Activated CD4-positive, CD25-positive, alpha-beta regulatory T cell treated with anti-CD3 and anti-CD28 coated beads, Interleukin-2, amount 50 U/mL, for 16 hours (primary cell): ENCODE results near the gene VPS51.

Source experiments
- DNase-seq: peaks from one replicate; pipeline ENCODE4 v3.0.0-alpha.2; 2020; ENCODE audit warnings: low read depth, low spot score

Gene VPS51

GRCh38 chr11:65107078-65107477 lies 11.1 kb downstream of the VPS51 start:
- DNase-seq, result no peak

DNA sequence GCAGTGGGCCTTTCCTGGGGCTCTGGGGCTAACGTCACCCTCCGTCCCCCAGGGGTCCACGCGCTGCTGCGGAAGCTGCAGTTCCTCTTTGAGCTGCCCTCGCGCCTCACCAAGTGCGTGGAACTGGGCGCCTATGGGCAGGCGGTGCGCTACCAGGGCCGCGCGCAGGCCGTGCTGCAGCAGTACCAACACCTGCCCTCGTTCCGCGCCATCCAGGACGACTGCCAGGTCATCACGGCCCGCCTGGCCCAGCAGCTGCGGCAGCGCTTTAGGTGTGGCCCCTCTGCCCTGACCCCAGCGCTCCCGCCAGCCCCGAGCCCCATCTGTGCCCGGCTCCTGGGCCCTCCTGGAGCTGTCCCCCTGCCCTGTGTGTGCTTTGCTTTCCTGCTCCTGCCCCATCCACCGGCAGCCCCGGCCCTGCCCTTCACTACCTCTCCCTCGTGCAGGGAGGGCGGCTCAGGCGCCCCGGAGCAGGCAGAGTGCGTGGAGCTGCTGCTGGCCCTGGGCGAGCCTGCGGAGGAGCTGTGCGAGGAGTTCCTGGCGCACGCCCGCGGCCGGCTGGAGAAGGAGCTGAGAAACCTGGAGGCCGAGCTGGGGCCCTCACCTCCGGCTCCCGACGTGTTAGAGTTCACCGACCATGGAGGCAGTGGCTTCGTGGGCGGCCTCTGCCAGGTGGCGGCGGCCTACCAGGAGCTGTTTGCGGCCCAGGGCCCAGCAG lies 11.9 kb downstream of the VPS51 start:
- no peak for DNase-seq

DNA sequence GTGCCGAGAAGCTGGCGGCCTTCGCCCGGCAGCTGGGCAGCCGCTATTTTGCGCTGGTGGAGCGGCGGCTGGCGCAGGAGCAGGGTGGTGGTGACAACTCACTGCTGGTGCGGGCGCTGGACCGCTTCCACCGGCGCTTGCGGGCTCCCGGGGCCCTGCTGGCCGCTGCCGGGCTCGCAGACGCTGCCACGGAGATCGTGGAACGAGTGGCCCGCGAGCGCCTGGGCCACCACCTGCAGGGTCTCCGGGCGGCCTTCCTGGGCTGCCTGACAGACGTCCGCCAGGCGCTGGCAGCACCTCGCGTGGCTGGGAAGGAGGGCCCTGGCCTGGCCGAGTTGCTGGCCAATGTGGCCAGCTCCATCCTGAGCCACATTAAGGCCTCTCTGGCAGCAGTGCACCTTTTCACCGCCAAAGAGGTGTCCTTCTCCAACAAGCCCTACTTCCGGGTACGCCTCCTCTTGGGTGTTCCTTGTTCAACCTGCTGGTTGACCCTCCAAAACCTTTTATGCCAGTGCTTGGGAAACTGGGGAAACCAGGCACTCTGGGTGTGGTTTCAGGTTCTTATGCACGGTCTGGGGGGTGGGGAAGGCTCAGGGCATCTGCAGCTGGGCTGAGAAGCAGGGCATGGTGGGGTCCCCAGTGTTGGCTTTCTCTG lies 12.6 kb downstream of the VPS51 start:
- DNase-seq, result no peak

- no peak for DNase-seq
Observed at GRCh38 chr11:65109231-65110198, 13.5 kb downstream of the VPS51 start.

- DNase-seq, result peak; percentile 93
Observed at GRCh38 chr11:65110354-65110861, 14.4 kb downstream of the VPS51 start.

- DNase-seq, result no peak
Observed at GRCh38 chr11:65111159-65111743, 15.2 kb downstream of the VPS51 start.

GRCh38 chr11:65111744-65112545 lies 15.9 kb downstream of the VPS51 start, which contains the start of gene TM7SF2:
TM7SF2 (plus strand) TSS chr11:65111872; CDS start chr11:65112016, 144 bp downstream.
- DNase-seq, result peak; percentile 86

DNA sequence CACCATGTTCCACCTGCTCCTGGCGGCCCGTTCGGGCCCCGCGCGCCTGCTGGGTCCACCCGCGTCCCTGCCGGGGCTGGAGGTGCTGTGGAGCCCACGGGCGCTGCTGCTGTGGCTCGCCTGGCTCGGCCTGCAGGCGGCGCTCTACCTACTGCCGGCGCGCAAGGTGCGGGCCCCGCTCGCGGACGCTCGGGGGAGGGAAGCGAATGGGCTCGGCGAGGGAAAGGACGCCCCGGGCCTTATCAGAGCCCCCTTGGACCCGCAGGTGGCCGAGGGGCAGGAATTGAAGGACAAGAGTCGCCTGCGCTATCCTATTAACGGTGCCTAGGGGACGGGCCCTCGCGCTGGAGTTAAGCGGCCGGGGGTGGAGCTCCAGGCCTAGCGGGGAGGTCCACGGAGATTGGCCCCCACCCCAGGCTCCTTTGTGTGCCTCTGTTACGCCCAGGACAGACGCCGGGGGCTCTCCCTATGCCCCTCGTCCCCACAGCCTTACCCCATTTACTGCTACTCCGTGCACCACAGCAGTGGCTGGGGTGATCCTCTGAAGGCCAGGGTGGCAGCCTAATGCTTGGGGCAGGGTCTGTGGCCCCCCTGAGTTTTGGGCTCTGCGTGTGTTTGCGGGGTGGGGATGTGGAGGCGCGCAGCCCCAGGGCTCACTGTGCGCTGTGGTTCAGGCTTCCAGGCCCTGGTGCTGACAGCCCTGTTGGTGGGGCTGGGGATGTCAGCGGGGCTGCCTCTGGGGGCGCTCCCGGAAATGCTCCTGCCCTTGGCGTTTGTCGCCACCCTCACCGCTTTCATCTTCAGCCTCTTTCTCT lies 16.7 kb downstream of the VPS51 start:
- peak; percentile 50 for DNase-seq

DNA sequence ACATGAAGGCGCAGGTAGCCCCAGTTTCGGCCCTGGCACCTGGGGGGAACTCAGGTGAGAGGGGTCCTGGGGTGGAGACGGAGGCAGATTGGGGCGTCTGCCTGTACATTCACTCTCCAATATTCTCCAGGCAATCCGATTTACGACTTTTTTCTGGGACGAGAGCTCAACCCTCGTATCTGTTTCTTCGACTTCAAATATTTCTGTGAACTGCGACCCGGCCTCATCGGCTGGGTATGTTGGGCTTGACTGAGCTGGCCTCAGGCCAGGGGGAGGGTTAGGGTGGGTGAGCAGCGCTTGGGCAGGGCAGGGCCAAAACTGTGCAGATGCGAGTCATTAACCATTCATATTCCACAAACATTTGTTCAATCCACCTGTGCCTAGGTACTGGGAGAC lies 17.3 kb downstream of the VPS51 start:
- no peak for DNase-seq

DNA sequence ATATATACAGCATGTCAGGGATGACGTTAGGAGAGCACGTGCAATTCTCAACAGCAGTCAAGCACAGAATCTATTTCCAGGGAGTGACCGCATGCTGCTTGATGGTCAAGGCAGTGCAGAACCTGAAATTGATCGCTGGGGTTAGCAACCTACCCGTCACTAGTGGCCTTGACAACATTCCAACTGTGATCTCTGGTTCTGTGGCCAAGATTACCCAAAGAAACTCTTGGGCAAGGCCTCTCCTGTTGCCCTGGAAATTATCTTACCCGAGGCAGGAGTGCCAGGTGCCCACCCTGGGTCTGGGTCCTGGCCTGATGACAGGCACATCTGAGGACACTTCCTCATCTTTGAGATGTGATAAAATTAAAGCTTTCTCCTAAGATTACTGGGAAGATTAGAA lies 17.8 kb downstream of the VPS51 start:
- DNase-seq, result no peak

DNA sequence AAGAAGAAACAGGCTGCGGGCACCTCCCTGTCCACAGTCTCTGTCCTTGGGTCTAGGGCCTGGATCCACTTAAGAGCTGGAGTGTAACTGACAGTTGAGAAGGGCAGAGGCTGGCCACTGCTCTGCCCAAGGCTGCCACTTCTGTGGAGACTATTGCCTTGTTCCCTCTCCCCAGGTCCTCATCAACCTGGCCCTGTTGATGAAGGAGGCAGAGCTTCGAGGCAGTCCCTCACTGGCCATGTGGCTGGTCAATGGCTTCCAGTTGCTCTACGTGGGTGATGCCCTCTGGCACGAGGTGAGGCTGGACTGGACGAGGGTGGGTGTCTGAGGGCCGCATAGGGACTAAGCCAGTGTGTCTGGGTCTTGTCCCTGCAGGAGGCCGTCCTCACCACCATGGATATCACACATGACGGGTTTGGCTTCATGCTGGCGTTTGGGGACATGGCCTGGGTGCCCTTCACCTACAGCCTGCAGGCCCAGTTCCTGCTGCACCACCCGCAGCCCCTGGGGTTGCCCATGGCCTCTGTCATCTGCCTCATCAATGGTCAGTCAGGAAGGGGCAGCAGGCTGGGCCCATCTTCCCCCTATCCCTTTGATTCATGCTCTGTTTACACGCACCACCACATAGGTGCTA lies 18.6 kb downstream of the VPS51 start:
- DNase-seq, result no peak

DNA sequence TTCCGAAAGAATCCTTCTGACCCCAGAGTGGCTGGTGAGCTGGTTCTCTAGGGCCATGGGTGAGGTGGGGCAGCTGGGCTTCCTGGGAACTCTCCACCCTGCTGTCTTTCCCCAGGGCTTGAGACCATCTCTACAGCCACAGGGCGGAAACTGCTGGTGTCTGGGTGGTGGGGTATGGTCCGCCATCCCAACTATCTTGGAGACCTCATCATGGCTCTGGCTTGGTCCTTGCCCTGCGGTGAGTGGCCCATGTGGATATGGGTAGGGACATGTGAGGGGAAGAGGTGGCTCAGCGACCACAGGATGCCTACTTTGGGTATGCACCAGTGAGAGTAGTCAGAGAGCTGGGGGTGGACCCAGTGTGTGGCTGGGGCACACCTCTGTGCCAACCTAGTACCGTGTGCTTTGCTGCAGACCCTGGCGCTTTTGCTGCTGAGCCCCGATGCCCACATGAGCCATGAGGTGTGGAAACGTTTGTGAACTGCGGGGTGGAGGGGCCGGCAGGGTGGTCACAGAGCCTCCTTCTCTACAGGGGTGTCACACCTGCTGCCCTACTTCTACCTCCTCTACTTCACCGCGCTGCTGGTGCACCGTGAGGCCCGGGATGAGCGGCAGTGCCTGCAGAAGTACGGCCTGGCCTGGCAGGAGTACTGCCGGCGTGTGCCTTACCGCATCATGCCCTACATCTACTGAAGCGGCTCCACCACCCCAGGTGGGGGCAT lies 19.5 kb downstream of the VPS51 start:
- DNase-seq, result no peak

DNA sequence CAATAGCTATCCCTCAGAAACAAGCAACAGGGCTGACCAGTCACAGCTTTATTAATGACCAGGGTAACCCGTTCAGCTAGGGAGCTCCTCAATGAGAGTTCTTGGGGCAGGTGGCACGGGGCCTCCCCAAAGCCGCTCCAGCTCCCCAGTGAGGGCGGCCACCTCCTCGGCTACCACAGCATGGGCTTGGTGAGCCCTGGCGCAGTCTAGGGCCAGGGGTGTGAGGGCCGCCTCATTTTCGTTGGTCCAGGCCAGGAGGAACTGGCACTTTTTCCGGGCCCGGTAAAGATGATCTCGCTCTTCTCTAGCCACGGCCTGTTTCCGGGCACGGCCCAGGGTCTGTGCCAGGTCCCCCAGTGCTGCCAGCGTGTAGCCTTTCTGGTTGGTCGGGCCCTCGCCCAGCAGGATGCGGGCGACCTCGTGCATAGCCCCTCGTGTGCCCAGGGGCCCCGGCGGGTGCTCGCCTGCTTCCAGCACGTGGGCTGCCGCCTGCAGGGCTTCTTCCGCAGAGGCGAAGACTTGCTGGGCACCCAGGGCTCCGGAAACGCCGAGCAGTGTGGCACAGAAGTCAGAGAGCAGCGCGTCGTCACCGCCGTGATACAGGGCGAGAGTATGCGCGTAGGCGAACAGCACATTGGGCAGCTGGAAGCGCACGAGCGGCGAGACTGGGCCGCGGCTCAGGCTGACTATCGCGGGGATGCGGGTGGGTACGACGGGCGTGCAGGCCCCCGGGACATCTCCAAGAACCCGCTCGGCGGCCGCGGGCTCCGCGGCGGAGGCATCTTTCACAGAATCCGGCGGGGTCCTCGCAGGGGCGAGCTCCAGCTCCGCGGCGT lies 20.6 kb downstream of the VPS51 start:
- no peak for DNase-seq

DNA sequence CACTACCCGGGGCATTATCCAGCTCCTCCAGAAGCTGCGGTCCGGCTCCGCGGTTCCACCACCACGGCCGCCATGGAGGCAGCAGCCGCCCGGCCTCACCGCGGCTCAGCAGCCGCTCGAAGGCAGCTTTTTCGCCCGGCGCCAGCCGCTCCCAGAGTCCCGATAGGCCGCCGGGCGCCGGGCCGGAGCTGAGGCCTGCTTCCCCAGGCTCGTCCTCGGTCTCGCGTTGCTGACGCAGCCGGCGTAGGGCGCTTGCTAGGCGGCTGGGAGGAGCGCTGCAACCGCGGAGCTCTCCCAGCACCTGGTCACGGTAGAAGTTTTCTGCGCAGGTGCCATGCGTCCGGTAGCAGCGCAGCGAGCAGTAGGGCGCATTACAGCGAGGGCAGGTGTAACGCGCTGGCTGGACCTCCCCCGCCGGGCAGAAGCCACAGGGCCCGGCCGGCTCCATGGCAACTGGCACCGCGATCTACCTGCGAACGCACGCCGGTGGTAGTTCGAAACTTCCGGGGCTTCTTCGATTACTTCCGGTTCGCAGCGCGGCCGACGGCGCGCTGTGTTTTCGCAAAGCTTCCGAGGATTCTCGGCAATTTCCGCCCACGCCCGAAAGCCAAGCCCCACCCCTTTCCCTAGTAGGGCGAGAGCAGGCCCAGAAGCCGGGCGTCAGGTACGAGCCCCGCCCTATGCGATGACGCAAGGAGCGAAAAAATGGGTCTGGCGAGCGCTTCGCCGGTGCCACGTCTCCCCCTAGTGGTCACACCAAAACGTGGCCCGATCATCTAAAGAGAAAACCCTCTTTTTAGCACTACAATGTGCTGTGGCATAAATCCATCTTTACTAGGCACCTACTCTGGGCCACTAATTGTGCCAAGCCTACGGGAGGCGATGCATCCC lies 21.4 kb downstream of the VPS51 start, which contains the start of gene ZNHIT2:
ZNHIT2 (minus strand) TSS at position 496 of the 891 bp plus-strand sequence; CDS start at position 448, 48 bp downstream.
- peak; percentile 99 for DNase-seq

DNA sequence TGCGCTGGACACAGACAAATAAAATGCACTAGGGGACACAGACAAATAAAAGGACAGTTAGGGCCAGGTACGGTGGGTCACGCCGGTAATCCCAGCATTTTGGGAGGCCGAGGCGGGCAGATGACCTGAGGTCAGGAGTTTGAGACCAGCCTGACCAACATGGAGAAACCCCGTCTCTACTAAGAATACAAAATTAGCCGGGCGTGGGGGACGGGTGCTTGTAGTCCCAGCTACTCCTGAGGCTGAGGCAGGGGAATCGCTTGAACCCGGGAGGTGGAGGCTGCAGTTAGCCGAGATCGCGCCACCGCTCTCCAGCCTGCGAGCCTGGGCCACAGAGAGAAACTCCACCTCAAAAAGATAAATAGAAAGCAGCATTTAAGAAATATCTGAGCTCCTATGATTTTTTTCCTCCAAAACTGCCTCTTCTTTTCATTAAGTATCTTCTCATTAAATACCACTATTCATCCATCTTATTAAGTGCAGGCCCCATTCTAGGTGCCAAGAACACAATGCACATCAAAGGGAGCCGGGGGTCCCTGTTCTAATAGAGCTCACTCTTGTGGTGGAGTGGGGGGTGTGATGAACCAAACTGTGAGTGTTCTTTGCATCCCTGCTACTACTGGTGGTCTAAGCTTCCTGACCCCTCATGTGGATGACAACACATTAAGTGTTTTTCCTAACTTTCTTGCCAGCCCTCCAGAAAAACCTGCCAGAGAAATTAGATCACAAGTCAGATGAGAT lies 22.3 kb downstream of the VPS51 start:
- DNase-seq, result no peak
